HL-60 (cell line): ENCODE results near the gene FN3KRP.

Experiments used
- GABPA ChIP-seq: IDR thresholded peaks from 2 replicates; pipeline ENCODE4 v1.6.1; 2012; ENCODE audit warnings: low read depth
- SPI1 ChIP-seq: IDR thresholded peaks from 2 replicates; pipeline ENCODE4 v1.6.1; 2012; ENCODE audit warnings: low read depth, mild to moderate bottlenecking, borderline replicate concordance
- TF ChIP-seq, protein P1 (sequence below): IDR thresholded peaks from one replicate; pipeline ENCODE4 v1.5.1; 2011; ENCODE audit warnings: low read length, control low read depth, inconsistent platforms; ENCODE audit not compliant: insufficient read depth

DNA sequence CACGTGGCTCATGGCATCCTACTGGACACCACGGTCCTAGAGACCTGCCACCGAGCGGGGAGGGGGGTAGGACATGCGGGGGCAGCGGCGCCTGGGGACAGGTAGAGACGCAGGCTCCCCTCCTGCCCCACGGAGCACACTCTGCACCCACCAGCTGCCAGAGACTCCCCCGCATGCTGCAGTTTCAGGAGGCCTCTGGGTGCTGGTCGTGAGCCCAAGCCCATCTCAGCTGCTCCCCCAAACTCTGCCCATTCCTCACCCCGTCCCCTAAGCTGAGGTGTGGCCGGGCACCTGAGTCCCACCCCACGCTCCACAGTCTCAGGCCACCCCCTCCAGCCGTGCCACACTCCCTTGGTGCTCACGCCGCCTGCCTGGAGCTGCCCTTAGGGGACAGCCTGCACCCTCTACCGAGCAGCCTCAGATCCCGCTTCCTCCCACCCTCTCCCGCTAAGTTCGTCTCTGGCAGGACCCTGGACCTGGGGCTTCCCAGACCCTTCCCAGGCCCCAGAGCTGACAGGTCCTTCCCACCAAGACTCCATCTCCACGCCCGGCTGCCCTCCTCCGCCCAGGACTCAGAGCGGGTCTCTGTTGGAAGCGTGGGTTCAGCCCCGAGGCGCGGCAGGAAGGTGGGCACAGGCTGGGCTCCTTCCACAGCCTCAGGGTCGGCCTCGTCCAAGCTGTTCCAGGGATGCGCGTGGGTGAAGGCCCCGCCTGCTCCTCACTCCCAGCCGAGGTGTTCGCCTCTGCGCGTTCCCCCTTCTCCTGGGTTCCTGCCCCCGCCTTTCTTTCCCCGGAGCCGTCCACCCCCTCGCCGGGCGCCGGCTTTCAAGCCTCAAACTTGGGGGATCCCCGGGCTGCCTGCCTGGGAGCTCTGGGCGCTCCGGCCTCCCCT is 19.3 kb upstream of the FN3KRP start:
- TF ChIP-seq, protein P1, sequence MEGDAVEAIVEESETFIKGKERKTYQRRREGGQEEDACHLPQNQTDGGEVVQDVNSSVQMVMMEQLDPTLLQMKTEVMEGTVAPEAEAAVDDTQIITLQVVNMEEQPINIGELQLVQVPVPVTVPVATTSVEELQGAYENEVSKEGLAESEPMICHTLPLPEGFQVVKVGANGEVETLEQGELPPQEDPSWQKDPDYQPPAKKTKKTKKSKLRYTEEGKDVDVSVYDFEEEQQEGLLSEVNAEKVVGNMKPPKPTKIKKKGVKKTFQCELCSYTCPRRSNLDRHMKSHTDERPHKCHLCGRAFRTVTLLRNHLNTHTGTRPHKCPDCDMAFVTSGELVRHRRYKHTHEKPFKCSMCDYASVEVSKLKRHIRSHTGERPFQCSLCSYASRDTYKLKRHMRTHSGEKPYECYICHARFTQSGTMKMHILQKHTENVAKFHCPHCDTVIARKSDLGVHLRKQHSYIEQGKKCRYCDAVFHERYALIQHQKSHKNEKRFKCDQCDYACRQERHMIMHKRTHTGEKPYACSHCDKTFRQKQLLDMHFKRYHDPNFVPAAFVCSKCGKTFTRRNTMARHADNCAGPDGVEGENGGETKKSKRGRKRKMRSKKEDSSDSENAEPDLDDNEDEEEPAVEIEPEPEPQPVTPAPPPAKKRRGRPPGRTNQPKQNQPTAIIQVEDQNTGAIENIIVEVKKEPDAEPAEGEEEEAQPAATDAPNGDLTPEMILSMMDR: no peak
- TF ChIP-seq GABPA (no peak), SPI1 (no peak)
